ENCODE measurements around the gene JAK3.

Gene JAK3

GRCh38 chr19:17805427-17805826 is 42.4 kb downstream of the JAK3 start:
- TF ChIP-seq SIN3A (IDR thresholded peaks at IDR 0.05; ENCODE audit: borderline replicate concordance, insufficient read depth, low read length) = no peak
- TF ChIP-seq REST (IDR thresholded peaks at IDR 0.05; ENCODE audit: insufficient read depth in 1 of 2, low read depth in 2 of 2, low read length in 2 of 2) = no peak
- TF ChIP-seq TAF1 (IDR thresholded peaks at IDR 0.05; ENCODE audit: borderline replicate concordance, insufficient read depth, low read length) = no peak
- TF ChIP-seq FOXP2 (optimal IDR thresholded peaks at IDR 0.05; ENCODE audit: borderline replicate concordance, extremely low read depth, extremely low read length, insufficient read depth) = no peak

GRCh38 chr19:17803264-17803896 is 44.4 kb downstream of the JAK3 start:
- TF ChIP-seq FOXP2 (optimal IDR thresholded peaks at IDR 0.05; ENCODE audit: borderline replicate concordance, extremely low read depth, extremely low read length, insufficient read depth) (no peak), SIN3A (IDR thresholded peaks at IDR 0.05; ENCODE audit: borderline replicate concordance, insufficient read depth, low read length) (no peak), REST (IDR thresholded peaks at IDR 0.05; ENCODE audit: insufficient read depth in 1 of 2, low read depth in 2 of 2, low read length in 2 of 2) (no peak), TAF1 (IDR thresholded peaks at IDR 0.05; ENCODE audit: borderline replicate concordance, insufficient read depth, low read length) (no peak), POLR2AphosphoS5 (IDR thresholded peaks at IDR 0.05; ENCODE audit: low read depth, low read length) (no peak)

GRCh38 chr19:17802137-17802858 is 45.5 kb downstream of the JAK3 start:
- TF ChIP-seq FOXP2 (optimal IDR thresholded peaks at IDR 0.05; ENCODE audit: borderline replicate concordance, extremely low read depth, extremely low read length, insufficient read depth) (no peak), TAF1 (IDR thresholded peaks at IDR 0.05; ENCODE audit: borderline replicate concordance, insufficient read depth, low read length) (no peak), REST (IDR thresholded peaks at IDR 0.05; ENCODE audit: insufficient read depth in 1 of 2, low read depth in 2 of 2, low read length in 2 of 2) (no peak), SIN3A (IDR thresholded peaks at IDR 0.05; ENCODE audit: borderline replicate concordance, insufficient read depth, low read length) (no peak), POLR2AphosphoS5 (IDR thresholded peaks at IDR 0.05; ENCODE audit: low read depth, low read length) (no peak)

- TF ChIP-seq REST (IDR thresholded peaks at IDR 0.05; ENCODE audit: insufficient read depth in 1 of 2, low read depth in 2 of 2, low read length in 2 of 2) = no peak
- no peak for TF ChIP-seq TAF1 (IDR thresholded peaks at IDR 0.05; ENCODE audit: borderline replicate concordance, insufficient read depth, low read length)
- no peak for TF ChIP-seq POLR2AphosphoS5 (IDR thresholded peaks at IDR 0.05; ENCODE audit: low read depth, low read length)
Observed at GRCh38 chr19:17797424-17798201, 50.2 kb downstream of the JAK3 start.

Data from PFSK-1 (cell line).